GM21786 (cell line): ENCODE results near the gene COL28A1.

Experiments
- ATAC-seq: cut with Tn5 transposase; IDR thresholded peaks from one replicate; pipeline ENCODE4 v1.9.1; 2021; ENCODE audit not compliant: unreplicated experiment

Gene COL28A1

GRCh38 chr7:7344583-7344982 lies 191.1 kb downstream of the COL28A1 start:
- no peak for ATAC-seq

GRCh38 chr7:7335909-7336308 lies 199.8 kb downstream of the COL28A1 start:
- no peak for ATAC-seq

GRCh38 chr7:7335215-7335614 lies 200.5 kb downstream of the COL28A1 start:
- ATAC-seq = no peak

- ATAC-seq = no peak
Observed at GRCh38 chr7:7333610-7334009, 202.1 kb downstream of the COL28A1 start.

- no peak for ATAC-seq
Observed at GRCh38 chr7:7331523-7331922, 204.2 kb downstream of the COL28A1 start.

- ATAC-seq = no peak
Observed at GRCh38 chr7:7330997-7331396, 204.7 kb downstream of the COL28A1 start.

- no peak for ATAC-seq
Observed at GRCh38 chr7:7329326-7329725, 206.3 kb downstream of the COL28A1 start.

- ATAC-seq = no peak
Observed at GRCh38 chr7:7327423-7327822, 208.2 kb downstream of the COL28A1 start.

GRCh38 chr7:7324698-7325097 lies 211.0 kb downstream of the COL28A1 start:
- ATAC-seq = no peak

GRCh38 chr7:7323921-7324320 lies 211.8 kb downstream of the COL28A1 start:
- no peak for ATAC-seq

- peak; percentile 63 for ATAC-seq
Observed at GRCh38 chr7:7323352-7323751, 212.3 kb downstream of the COL28A1 start.

GRCh38 chr7:7321681-7322080 lies 214.0 kb downstream of the COL28A1 start:
- peak; percentile 95 for ATAC-seq

- ATAC-seq = no peak
Observed at GRCh38 chr7:7318601-7319000, 217.1 kb downstream of the COL28A1 start.

- ATAC-seq = no peak
Observed at GRCh38 chr7:7317850-7318249, 217.8 kb downstream of the COL28A1 start.

- no peak for ATAC-seq
Observed at GRCh38 chr7:7315851-7316250, 219.8 kb downstream of the COL28A1 start.

- ATAC-seq = no peak
Observed at GRCh38 chr7:7312323-7312722, 223.3 kb downstream of the COL28A1 start.

- no peak for ATAC-seq
Observed at GRCh38 chr7:7311001-7311400, 224.7 kb downstream of the COL28A1 start.

- ATAC-seq = no peak
Observed at GRCh38 chr7:7309203-7309602, 226.5 kb downstream of the COL28A1 start.
